Smooth muscle cell (in vitro differentiated cells): ENCODE results near the gene UVRAG. TPM values are rescaled to one million over a fixed set of nuclear protein-coding genes. Genes with fewer than 3 reads are reported as not detected.
A peak's percentile ranks its signal among the peaks of the same experiment; 100 is the strongest.

Experiments used
- DNase-seq: peaks from one replicate; lab custom pipeline; 2025; ENCODE audit not compliant: unreplicated experiment; lab: John Stamatoyannopoulos, UW
- H2AFZ ChIP-seq: fragments of 200-600 bp; sonication (generic); 2 replicates; pipeline ENCODE4 v1.6.0; 2016; ENCODE audit warnings: antibody characterized with exemption, low read depth, mild to moderate bottlenecking
- H3F3A ChIP-seq: fragments of 200-600 bp; sonication (generic); 2 replicates; pipeline ENCODE4 v1.6.0; 2017; ENCODE audit warnings: antibody characterized with exemption, low read depth
- H3K27ac ChIP-seq: fragments of 200-600 bp; sonication (generic); 2 replicates; pipeline ENCODE4 v1.5.1; 2016; ENCODE audit warnings: low read depth, mild to moderate bottlenecking
- H3K27me3 ChIP-seq: fragments of 200-600 bp; sonication (generic); 2 replicates; pipeline ENCODE4 v1.6.1; 2016; ENCODE audit warnings: low read depth, mild to moderate bottlenecking
- H3K36me3 ChIP-seq: fragments of 200-600 bp; sonication (generic); 2 replicates; pipeline ENCODE4 v1.5.1; 2016; ENCODE audit warnings: low read depth
- H3K4me1 ChIP-seq: fragments of 200-600 bp; sonication (generic); 2 replicates; pipeline ENCODE4 v1.5.1; 2016; ENCODE audit warnings: low read depth
- H3K4me2 ChIP-seq: fragments of 200-600 bp; sonication (generic); 2 replicates; pipeline ENCODE4 v1.6.0; 2016; ENCODE audit warnings: mild to moderate bottlenecking
- H3K4me3 ChIP-seq: fragments of 200-600 bp; sonication (generic); 2 replicates; pipeline ENCODE4 v1.5.1; 2016; ENCODE audit warnings: mild to moderate bottlenecking
- H3K79me2 ChIP-seq: fragments of 200-600 bp; sonication (generic); 2 replicates; pipeline ENCODE4 v1.6.0; 2016; ENCODE audit warnings: low read depth, mild to moderate bottlenecking
- H3K9ac ChIP-seq: fragments of 200-600 bp; sonication (generic); 2 replicates; pipeline ENCODE4 v1.6.0; 2016; ENCODE audit warnings: low read depth
- H3K9me3 ChIP-seq: fragments of 200-600 bp; sonication (generic); replicated peaks from 2 replicates; pipeline ENCODE4 v1.5.1; 2016; ENCODE audit warnings: low read depth
- H4K20me1 ChIP-seq: fragments of 200-600 bp; sonication (generic); 2 replicates; pipeline ENCODE4 v1.6.0; 2016; ENCODE audit warnings: low read depth
- WGBS: methylation state at CpG from one replicate; pipeline ENCODE4 v1.1.7; 2016; ENCODE audit warnings: low lambda C conversion rate; 5-methylcytosine and 5-hydroxymethylcytosine counted together
- polyA plus RNA-seq: library from polyadenylated mRNA; unstranded; fragments of >200 nt; fragmentation: Nextera tagmentation; extraction: Ambion mirVana; gene quantifications from 2 replicates; pipeline ENCODE4 v1.2.1, GENCODE V29; 2016
- total RNA-seq: library from RNA; depleted of rRNA; stranded (reverse); fragments of >200 nt; gene quantifications from 2 replicates; pipeline ENCODE4 v1.2.3, GENCODE V29; 2014
- TF ChIP-seq, protein P1 (sequence below): fragments of 200-600 bp; sonication (generic); IDR thresholded peaks from 2 replicates; pipeline ENCODE4 v1.5.1; 2017; ENCODE audit warnings: borderline replicate concordance, mild to moderate bottlenecking, antibody characterized with exemption; ENCODE audit not compliant: insufficient read depth, poor library complexity, severe bottlenecking

Gene UVRAG
- total and polyA plus RNA-seq, 2 experiments from 2014 or later: 12.9 to 20.2 TPM

DNA sequence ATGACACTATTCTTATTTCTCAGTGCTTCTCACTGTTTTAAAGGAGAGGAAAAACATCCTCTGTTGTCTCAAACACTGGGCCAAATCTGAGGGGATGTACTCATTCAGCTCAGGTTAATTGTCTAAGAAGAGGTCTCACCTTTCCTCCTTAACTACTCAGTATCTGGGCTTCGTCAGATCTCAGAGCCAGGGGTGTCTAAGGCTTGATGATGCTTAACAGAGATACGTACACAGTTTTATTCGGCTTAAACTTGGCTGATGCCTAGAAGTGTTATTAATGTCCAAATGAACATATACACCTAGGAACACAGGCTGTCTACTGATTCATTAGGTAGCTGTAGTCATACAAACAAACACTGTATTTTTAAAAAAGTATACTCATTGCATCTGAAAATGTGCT is 85.8 kb downstream of the UVRAG start:
- H3F3A ChIP-seq: no peaks in the 10 kb centered on the region
- H3K4me3 ChIP-seq: no peak overlapping the region
- H3K27me3 ChIP-seq: no peaks in the 10 kb centered on the region
- TF ChIP-seq, protein P1, sequence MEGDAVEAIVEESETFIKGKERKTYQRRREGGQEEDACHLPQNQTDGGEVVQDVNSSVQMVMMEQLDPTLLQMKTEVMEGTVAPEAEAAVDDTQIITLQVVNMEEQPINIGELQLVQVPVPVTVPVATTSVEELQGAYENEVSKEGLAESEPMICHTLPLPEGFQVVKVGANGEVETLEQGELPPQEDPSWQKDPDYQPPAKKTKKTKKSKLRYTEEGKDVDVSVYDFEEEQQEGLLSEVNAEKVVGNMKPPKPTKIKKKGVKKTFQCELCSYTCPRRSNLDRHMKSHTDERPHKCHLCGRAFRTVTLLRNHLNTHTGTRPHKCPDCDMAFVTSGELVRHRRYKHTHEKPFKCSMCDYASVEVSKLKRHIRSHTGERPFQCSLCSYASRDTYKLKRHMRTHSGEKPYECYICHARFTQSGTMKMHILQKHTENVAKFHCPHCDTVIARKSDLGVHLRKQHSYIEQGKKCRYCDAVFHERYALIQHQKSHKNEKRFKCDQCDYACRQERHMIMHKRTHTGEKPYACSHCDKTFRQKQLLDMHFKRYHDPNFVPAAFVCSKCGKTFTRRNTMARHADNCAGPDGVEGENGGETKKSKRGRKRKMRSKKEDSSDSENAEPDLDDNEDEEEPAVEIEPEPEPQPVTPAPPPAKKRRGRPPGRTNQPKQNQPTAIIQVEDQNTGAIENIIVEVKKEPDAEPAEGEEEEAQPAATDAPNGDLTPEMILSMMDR: no peak
- no peaks in the 10 kb centered on the region for H3K79me2 ChIP-seq
- no peak overlapping the region for H3K4me2 ChIP-seq
- no peak overlapping the region for H3K27ac ChIP-seq
- no peak overlapping the region for H3K9ac ChIP-seq
- peaks cover 22% of the 10 kb centered on the region for H3K4me1 ChIP-seq
- H3K36me3 ChIP-seq: no peaks in the 10 kb centered on the region
- peaks cover 30% of the 10 kb centered on the region for H4K20me1 ChIP-seq
- no peak for DNase-seq
- WGBS: 84% methylated on average over 3 of the region's 3 CpGs
- H3K9me3 ChIP-seq: no peaks in the 10 kb centered on the region
- no peak overlapping the region for H2AFZ ChIP-seq

GRCh38 chr11:75902631-75903030 is 87.6 kb downstream of the UVRAG start:
- H4K20me1 ChIP-seq: peaks cover 33% of the 10 kb centered on the region
- no peak overlapping the region for H3K9ac ChIP-seq
- TF ChIP-seq, protein P1: no peak
- peaks cover 22% of the 10 kb centered on the region for H3K4me1 ChIP-seq
- H3K9me3 ChIP-seq: no peaks in the 10 kb centered on the region
- no peaks in the 10 kb centered on the region for H3F3A ChIP-seq
- no peaks in the 10 kb centered on the region for H3K27me3 ChIP-seq
- no peak overlapping the region for H3K27ac ChIP-seq
- H2AFZ ChIP-seq: no peak overlapping the region
- H3K4me2 ChIP-seq: peak overlapping the region; percentile 42
- peaks cover 3% of the 10 kb centered on the region for H3K79me2 ChIP-seq
- 48% methylated on average over 2 of the region's 2 CpGs for WGBS
- no peak overlapping the region for H3K4me3 ChIP-seq
- no peak for DNase-seq
- no peaks in the 10 kb centered on the region for H3K36me3 ChIP-seq

GRCh38 chr11:75903276-75903675 is 88.3 kb downstream of the UVRAG start:
- WGBS: 89% methylated on average over 2 of the region's 2 CpGs
- TF ChIP-seq, protein P1: no peak
- H3K4me1 ChIP-seq: peaks cover 22% of the 10 kb centered on the region
- H3K4me2 ChIP-seq: no peak overlapping the region
- no peaks in the 10 kb centered on the region for H3K36me3 ChIP-seq
- no peak overlapping the region for H3K9ac ChIP-seq
- H3K4me3 ChIP-seq: no peak overlapping the region
- no peak for DNase-seq
- H4K20me1 ChIP-seq: peaks cover 39% of the 10 kb centered on the region
- no peak overlapping the region for H3K27ac ChIP-seq
- H3K9me3 ChIP-seq: no peaks in the 10 kb centered on the region
- H3K27me3 ChIP-seq: no peaks in the 10 kb centered on the region
- H2AFZ ChIP-seq: no peak overlapping the region
- peaks cover 9% of the 10 kb centered on the region for H3K79me2 ChIP-seq
- no peaks in the 10 kb centered on the region for H3F3A ChIP-seq

- DNase-seq: no peak
- no peak overlapping the region for H2AFZ ChIP-seq
- H3K4me3 ChIP-seq: no peak overlapping the region
- H3K79me2 ChIP-seq: peaks cover 10% of the 10 kb centered on the region
- H3K27ac ChIP-seq: no peak overlapping the region
- no peaks in the 10 kb centered on the region for H3K36me3 ChIP-seq
- H3F3A ChIP-seq: no peaks in the 10 kb centered on the region
- H4K20me1 ChIP-seq: peaks cover 52% of the 10 kb centered on the region
- TF ChIP-seq, protein P1: no peak
- no peak overlapping the region for H3K9ac ChIP-seq
- H3K4me2 ChIP-seq: no peak overlapping the region
- H3K4me1 ChIP-seq: peaks cover 22% of the 10 kb centered on the region
- H3K9me3 ChIP-seq: no peaks in the 10 kb centered on the region
- no peaks in the 10 kb centered on the region for H3K27me3 ChIP-seq
These were observed 90.4 kb downstream of the UVRAG start for GRCh38 chr11:75905434-75905833.
